Measurements from ENCODE around the gene NRAP.

NRAP gene

GRCh38 chr10:113619401-113619800, 44.4 kb downstream of the NRAP start:
- Histone ChIP-seq H3K36me3 (ENCODE audit: insufficient read depth, low read length) (no peaks in the 10 kb centered on the region), H3K79me2 (ENCODE audit: insufficient read depth, low read length) (no peaks in the 10 kb centered on the region), H3K4me1 (ENCODE audit: insufficient read depth, low read length, poor library complexity, severe bottlenecking) (peaks cover 4% of the 10 kb centered on the region), H3K9me2 (replicated peaks; ENCODE audit: low read depth, low read length) (no peaks in the 10 kb centered on the region), H3K4me3 (ENCODE audit: low read length, poor library complexity, severe bottlenecking) (no peak overlapping the region), H3K9ac (ENCODE audit: low read depth, low read length, poor library complexity, severe bottlenecking) (no peak overlapping the region), H3K4me2 (ENCODE audit: low read depth, low read length, poor library complexity, severe bottlenecking) (no peak overlapping the region), H4K20me1 (ENCODE audit: insufficient read depth, low read length, poor library complexity, severe bottlenecking) (no peaks in the 10 kb centered on the region), H3F3A (ENCODE audit: low read depth) (no peaks in the 10 kb centered on the region), H2AFZ (ENCODE audit: low read length) (no peak overlapping the region), H3K9me3 (ENCODE audit: insufficient read depth, low read depth, low read length) (no peaks in the 10 kb centered on the region), H3K27me3 (ENCODE audit: insufficient read depth, low read length, poor library complexity, severe bottlenecking) (no peaks in the 10 kb centered on the region)
- TF ChIP-seq CTCF (conservative IDR thresholded peaks at IDR 0.05; ENCODE audit: low read length) (no peak), EZH2phosphoT487 (IDR thresholded peaks at IDR 0.05; ENCODE audit: borderline replicate concordance) (no peak)

- Histone ChIP-seq H3K9ac (ENCODE audit: low read depth, low read length, poor library complexity, severe bottlenecking) (no peak overlapping the region), H2AFZ (ENCODE audit: low read length) (no peak overlapping the region), H3K79me2 (ENCODE audit: insufficient read depth, low read length) (no peaks in the 10 kb centered on the region), H3K4me1 (ENCODE audit: insufficient read depth, low read length, poor library complexity, severe bottlenecking) (peaks cover 4% of the 10 kb centered on the region), H3K9me2 (replicated peaks; ENCODE audit: low read depth, low read length) (no peaks in the 10 kb centered on the region), H3F3A (ENCODE audit: low read depth) (no peaks in the 10 kb centered on the region), H3K27me3 (ENCODE audit: insufficient read depth, low read length, poor library complexity, severe bottlenecking) (no peaks in the 10 kb centered on the region), H3K36me3 (ENCODE audit: insufficient read depth, low read length) (no peaks in the 10 kb centered on the region), H4K20me1 (ENCODE audit: insufficient read depth, low read length, poor library complexity, severe bottlenecking) (no peaks in the 10 kb centered on the region), H3K4me3 (ENCODE audit: low read length, poor library complexity, severe bottlenecking) (no peak overlapping the region), H3K4me2 (ENCODE audit: low read depth, low read length, poor library complexity, severe bottlenecking) (no peak overlapping the region), H3K9me3 (ENCODE audit: insufficient read depth, low read depth, low read length) (no peaks in the 10 kb centered on the region)
- TF ChIP-seq EZH2phosphoT487 (IDR thresholded peaks at IDR 0.05; ENCODE audit: borderline replicate concordance), result no peak
- no peak for TF ChIP-seq CTCF (conservative IDR thresholded peaks at IDR 0.05; ENCODE audit: low read length)
Observed at GRCh38 chr10:113618338-113618737, 45.5 kb downstream of the NRAP start.

GRCh38 chr10:113617086-113617485, 46.8 kb downstream of the NRAP start:
- H3K9me2 ChIP-seq (replicated peaks; ENCODE audit: low read depth, low read length), result no peaks in the 10 kb centered on the region
- H3K4me2 ChIP-seq (ENCODE audit: low read depth, low read length, poor library complexity, severe bottlenecking), result no peak overlapping the region
- peaks cover 4% of the 10 kb centered on the region for H3K4me1 ChIP-seq (ENCODE audit: insufficient read depth, low read length, poor library complexity, severe bottlenecking)
- no peaks in the 10 kb centered on the region for H4K20me1 ChIP-seq (ENCODE audit: insufficient read depth, low read length, poor library complexity, severe bottlenecking)
- 0 out of 2 replicates have a peak overlapping the region, but pooled peaks have one; percentile 31 for H2AFZ ChIP-seq (ENCODE audit: low read length)
- no peaks in the 10 kb centered on the region for H3K27me3 ChIP-seq (ENCODE audit: insufficient read depth, low read length, poor library complexity, severe bottlenecking)
- H3K79me2 ChIP-seq (ENCODE audit: insufficient read depth, low read length), result no peaks in the 10 kb centered on the region
- TF ChIP-seq CTCF (conservative IDR thresholded peaks at IDR 0.05; ENCODE audit: low read length), result no peak
- TF ChIP-seq EZH2phosphoT487 (IDR thresholded peaks at IDR 0.05; ENCODE audit: borderline replicate concordance), result no peak
- H3K4me3 ChIP-seq (ENCODE audit: low read length, poor library complexity, severe bottlenecking), result no peak overlapping the region
- no peaks in the 10 kb centered on the region for H3K36me3 ChIP-seq (ENCODE audit: insufficient read depth, low read length)
- no peaks in the 10 kb centered on the region for H3F3A ChIP-seq (ENCODE audit: low read depth)
- no peaks in the 10 kb centered on the region for H3K9me3 ChIP-seq (ENCODE audit: insufficient read depth, low read depth, low read length)
- H3K9ac ChIP-seq (ENCODE audit: low read depth, low read length, poor library complexity, severe bottlenecking), result no peak overlapping the region
